Common myeloid progenitor, CD34-positive (primary cell): Measurements from ENCODE around the gene PPIL1.

Experiments used
- CTCF ChIA-PET: fragments of 350-600 bp; sonication (Branson Sonifier 250); formaldehyde crosslinking; loops from one replicate; lab custom pipeline; 2021; ENCODE audit warnings: antibody characterized with exemption; lab: Charles Lee
- POLR2A ChIA-PET: fragments of 350-600 bp; sonication (Branson Sonifier 250); formaldehyde crosslinking; loops from one replicate; lab custom pipeline; 2021; ENCODE audit warnings: antibody characterized with exemption; lab: Charles Lee
- DNase-seq, 3 donors: peaks; one replicate each; pipeline versions ENCODE4 v3.0.0 to v3.0.0-alpha.2; 2013
- H3K27ac ChIP-seq, 2 experiments: 1 replicate in 1 of 2; 2 replicates in 1 of 2; pipeline ENCODE4 v1.7.0; 2013; ENCODE audit warnings: inconsistent platforms in 2 of 2, low read length in 2 of 2, mild to moderate bottlenecking in 2 of 2, low read depth in 1 of 2, moderate library complexity in 1 of 2; ENCODE audit not compliant: severe bottlenecking in 2 of 2, insufficient read depth in 1 of 2, poor library complexity in 1 of 2
- H3K27me3 ChIP-seq, 5 experiments: replicated peaks in 2 of 5; 1 replicate in 3 of 5; 2 replicates in 2 of 5; pipeline versions ENCODE4 v1.6.1 to v1.7.0; 2013; ENCODE audit warnings: low read length in 4 of 5, mild to moderate bottlenecking in 2 of 5, moderate library complexity in 2 of 5, inconsistent platforms in 1 of 5; ENCODE audit not compliant: insufficient read depth in 5 of 5, control insufficient read depth in 4 of 5
- H3K36me3 ChIP-seq, 4 experiments: 1 replicate in 2 of 4; 2 replicates in 2 of 4; pipeline versions ENCODE4 v1.6.1 to v1.7.0; 2013; ENCODE audit warnings: low read length in 3 of 4, control low read depth in 1 of 4, mild to moderate bottlenecking in 1 of 4; ENCODE audit not compliant: control insufficient read depth in 4 of 4, insufficient read depth in 4 of 4
- H3K4me1 ChIP-seq, 4 experiments: 1 replicate in 3 of 4; 2 replicates in 1 of 4; pipeline versions ENCODE4 v1.6.1 to v1.7.1; 2013; ENCODE audit warnings: low read length in 3 of 4, mild to moderate bottlenecking in 3 of 4, control low read depth in 1 of 4, inconsistent platforms in 1 of 4, moderate library complexity in 1 of 4; ENCODE audit not compliant: control insufficient read depth in 4 of 4, insufficient read depth in 4 of 4; ENCODE audit errors: control extremely low read depth in 1 of 4
- H3K4me3 ChIP-seq, 7 experiments: 1 replicate in 4 of 7; 2 replicates in 3 of 7; pipeline versions ENCODE4 v1.5.1 to v1.7.0; 2013; ENCODE audit warnings: mild to moderate bottlenecking in 7 of 7, low read length in 6 of 7, moderate library complexity in 6 of 7, inconsistent platforms in 2 of 7, low read depth in 2 of 7, control low read depth in 1 of 7; ENCODE audit not compliant: insufficient read depth in 4 of 7, control insufficient read depth in 1 of 7; ENCODE audit errors: extremely low read depth in 1 of 7
- H3K9me3 ChIP-seq, 5 experiments: 1 replicate in 4 of 5; 2 replicates in 1 of 5; pipeline versions ENCODE4 v1.6.1 to v1.7.1; 2013; ENCODE audit warnings: low read length in 4 of 5, mild to moderate bottlenecking in 2 of 5, inconsistent platforms in 1 of 5, low read depth in 1 of 5, moderate library complexity in 1 of 5; ENCODE audit not compliant: control insufficient read depth in 4 of 5, insufficient read depth in 2 of 5; ENCODE audit errors: control extremely low read depth in 1 of 5
- whole genome bisulfite sequencing: methylation state at CpG from one replicate; pipeline ENCODE4 v1.1.5; 2013; ENCODE audit not compliant: insufficient coverage; 5-methylcytosine and 5-hydroxymethylcytosine counted together

Gene PPIL1

DNA sequence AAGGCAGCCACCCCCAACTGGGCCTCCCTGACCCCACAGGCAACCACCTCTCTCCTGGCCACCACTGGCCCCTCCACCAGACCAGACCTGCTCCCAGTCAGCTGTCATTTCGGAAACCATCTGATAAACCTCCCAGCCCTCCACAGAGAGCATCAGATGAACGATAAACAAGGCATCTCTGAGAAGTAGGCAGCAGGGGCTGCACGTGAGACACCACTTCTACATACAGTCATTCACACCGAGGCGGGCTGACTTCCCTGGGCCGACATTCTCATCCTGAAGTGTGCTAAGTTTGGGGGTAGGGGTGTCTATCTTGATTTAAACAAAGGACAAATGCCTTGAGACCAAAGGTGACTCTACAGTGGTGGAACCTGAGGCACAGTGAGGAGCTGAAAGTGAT is 49.2 kb downstream of the PPIL1 start:
- Histone ChIP-seq H3K4me3 (no peak overlapping the region), H3K27ac (no peak overlapping the region), H3K4me1 (peaks cover 2 to 45% (median 29%) of the 10 kb centered on the region in 4 experiments), H3K9me3 (no peaks in the 10 kb centered on the region), H3K36me3 (no peaks in the 10 kb centered on the region), H3K27me3 (peaks cover 0 to 2% (median 0%) of the 10 kb centered on the region in 5 experiments)
- 100% methylated on average over 1 of the region's 6 CpGs for WGBS
- ChIA-PET CTCF (interaction anchor here (0.7 to 14.0 kb wide), 7 partner anchors 10 to 58 kb away, joined by 3 to 128 read pairs (median 4); no protein-coding TSS in a partner anchor), POLR2A (no interaction called here)
- DNase-seq, result no peak

DNA sequence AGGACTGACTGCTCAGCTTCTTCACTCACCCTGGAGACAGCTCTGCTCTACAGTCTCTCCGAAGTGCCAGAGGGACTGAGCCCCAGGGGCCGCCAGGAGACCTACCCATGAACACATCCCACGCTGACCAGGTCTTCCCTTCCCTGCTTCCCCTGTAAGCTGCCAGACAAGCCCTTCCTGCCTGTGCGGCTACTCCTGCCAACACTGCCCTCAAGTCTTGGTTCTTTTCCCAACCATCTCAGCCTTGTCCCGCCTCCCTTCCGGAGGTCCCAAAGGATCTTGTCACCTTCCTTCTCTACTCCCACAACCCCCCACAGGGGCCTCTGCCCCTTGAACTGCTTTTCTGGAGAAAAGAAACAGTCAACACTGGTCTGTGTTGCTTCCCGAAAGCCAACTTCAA is 50.4 kb downstream of the PPIL1 start:
- POLR2A ChIA-PET, result no interaction called here
- Histone ChIP-seq H3K4me1 (peaks cover 2 to 45% (median 29%) of the 10 kb centered on the region in 4 experiments), H3K27ac (no peak overlapping the region), H3K9me3 (no peaks in the 10 kb centered on the region), H3K27me3 (peaks cover 0 to 2% (median 0%) of the 10 kb centered on the region in 5 experiments), H3K4me3 (no peak overlapping the region), H3K36me3 (no peaks in the 10 kb centered on the region)
- WGBS, result 92% methylated on average over 6 of the region's 7 CpGs
- CTCF ChIA-PET, result interaction anchor here (0.8 to 1.1 kb wide), 3 partner anchors 11 to 28 kb away, joined by 3 to 4 read pairs (median 3); no protein-coding TSS in a partner anchor
- no peak for DNase-seq

DNA sequence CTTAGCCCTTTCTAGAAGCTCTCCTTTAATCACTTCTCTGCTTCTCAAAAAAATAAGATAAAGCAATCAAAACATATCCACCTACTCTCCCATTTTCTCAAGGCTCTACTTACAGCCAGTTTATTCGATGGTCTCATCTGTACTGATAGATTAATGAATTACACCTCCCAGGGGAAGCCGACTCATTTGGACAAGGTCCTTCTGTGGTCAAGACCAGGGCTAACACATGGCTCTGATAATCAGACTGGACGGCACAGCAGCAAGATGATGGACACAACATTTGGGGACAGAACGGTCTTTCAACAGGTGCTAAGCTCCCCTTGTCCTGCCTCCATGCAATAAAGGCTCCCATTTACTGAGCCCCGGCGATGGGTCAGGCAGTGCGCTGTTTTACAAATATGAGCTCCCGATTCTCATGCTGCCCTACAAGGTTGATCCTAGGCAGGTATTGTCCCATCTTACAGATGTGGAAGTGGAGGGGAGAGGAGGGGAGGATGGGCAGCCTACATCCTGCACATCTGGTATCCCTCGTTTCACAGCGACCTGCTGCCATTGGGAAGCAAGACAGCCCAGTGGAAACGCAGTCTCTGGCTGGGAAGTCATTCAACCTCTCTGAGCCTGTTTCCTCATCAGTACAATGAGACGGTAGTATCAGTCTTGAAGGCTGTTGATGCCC is 51.0 kb downstream of the PPIL1 start:
- Histone ChIP-seq H3K9me3 (no peaks in the 10 kb centered on the region), H3K27me3 (peaks cover 0 to 2% (median 0%) of the 10 kb centered on the region in 5 experiments), H3K4me3 (no peak overlapping the region), H3K36me3 (no peaks in the 10 kb centered on the region), H3K27ac (no peak overlapping the region), H3K4me1 (peaks cover 2 to 40% (median 24%) of the 10 kb centered on the region in 4 experiments)
- CTCF ChIA-PET, result interaction anchor here (0.9 to 1.6 kb wide), 2 partner anchors 12 to 28 kb away, joined by 3 to 6 read pairs; no protein-coding TSS in a partner anchor
- 96% methylated on average over 12 of the region's 12 CpGs for WGBS
- DNase-seq, result no peak
- POLR2A ChIA-PET, result no interaction called here

DNA sequence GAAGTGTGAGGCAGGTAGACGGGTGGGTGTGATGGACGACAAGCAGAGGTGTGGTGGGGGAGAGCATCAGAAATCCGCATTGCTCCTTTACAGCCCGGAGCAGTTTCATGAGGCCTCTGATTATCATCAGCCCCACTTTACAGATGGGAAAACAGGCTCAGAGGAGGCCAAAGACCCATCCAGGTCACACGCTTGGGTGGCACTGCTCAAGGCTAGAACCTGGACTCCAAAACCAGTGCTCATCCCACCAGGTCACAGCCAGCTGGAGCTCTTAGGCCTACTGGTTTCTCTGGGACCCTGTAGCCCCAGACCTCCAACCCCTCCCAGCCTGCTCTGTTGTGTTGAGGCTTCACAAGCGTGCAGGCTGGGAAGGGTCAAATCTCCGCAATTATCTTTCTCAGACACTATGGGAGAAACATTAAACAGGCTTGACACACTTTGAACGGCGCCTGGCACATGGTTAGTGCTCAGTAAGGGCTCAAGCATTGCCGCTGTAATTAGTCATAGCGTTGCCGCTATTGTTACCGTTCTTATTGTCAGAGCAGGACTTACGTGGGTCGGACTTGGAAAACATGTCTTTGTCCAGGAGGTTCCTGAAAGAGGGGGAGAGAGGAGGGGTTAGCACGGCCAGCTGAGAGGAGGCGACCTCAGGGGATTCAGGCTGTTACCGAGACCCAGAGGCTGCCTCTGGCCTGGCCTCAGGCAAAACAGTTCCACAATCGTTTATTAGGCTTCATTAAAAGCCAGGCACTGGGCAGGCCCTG is 51.9 kb downstream of the PPIL1 start:
- no peak overlapping the region for H3K27ac ChIP-seq
- no peak for DNase-seq
- peaks cover 0 to 2% (median 0%) of the 10 kb centered on the region in 5 experiments for H3K27me3 ChIP-seq
- no peaks in the 10 kb centered on the region for H3K36me3 ChIP-seq
- ChIA-PET CTCF (interaction anchor here (1.6 kb wide), 1 partner anchor 11 kb away, joined by 6 read pairs; no protein-coding TSS in a partner anchor), POLR2A (no interaction called here)
- H3K9me3 ChIP-seq, result no peaks in the 10 kb centered on the region
- WGBS, result 95% methylated on average over 18 of the region's 19 CpGs
- H3K4me3 ChIP-seq, result no peak overlapping the region
- H3K4me1 ChIP-seq, result peaks cover 0 to 31% (median 15%) of the 10 kb centered on the region in 4 experiments

DNA sequence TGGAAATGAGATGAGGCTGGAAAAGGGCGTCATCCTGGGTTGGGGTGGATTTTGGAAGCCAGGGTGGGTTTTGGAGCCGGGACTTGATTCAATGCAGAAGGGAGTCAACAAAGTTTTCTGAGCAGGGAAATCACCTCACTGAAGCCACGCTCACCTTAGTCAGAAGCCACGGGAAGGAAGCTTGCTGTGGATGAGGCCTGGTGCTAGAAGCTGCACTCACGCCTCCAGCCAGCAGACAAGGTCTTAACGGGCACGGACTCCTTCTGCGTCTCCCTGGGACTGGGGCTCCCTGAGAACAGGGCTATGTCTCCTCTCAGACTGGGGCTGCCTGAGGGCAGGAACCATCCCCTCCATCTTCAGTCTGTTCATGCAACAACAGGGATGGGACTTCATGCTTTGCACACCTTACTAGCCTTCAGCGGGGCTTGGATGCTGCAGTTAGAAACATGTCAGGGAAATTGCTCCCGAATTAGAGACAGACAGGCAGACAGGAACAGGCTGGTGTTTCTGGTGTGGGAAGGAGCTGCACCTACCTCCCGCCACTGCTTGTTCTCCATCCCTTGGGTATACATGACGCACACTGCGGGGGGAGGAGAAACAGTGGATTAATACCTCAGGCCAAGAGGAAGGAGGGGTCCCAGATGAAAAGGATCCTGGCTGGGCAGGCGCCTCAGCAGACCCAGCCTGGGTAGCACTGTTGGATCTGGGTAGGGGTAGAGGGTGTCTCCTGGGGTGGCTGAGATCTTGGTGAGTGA is 52.8 kb downstream of the PPIL1 start:
- Histone ChIP-seq H3K27ac (peak overlapping the region in 1 of 2 experiments; percentile 71), H3K4me1 (peaks cover 0 to 22% (median 6%) of the 10 kb centered on the region in 4 experiments), H3K9me3 (no peaks in the 10 kb centered on the region), H3K36me3 (no peaks in the 10 kb centered on the region), H3K27me3 (peaks cover 0 to 2% (median 0%) of the 10 kb centered on the region in 5 experiments), H3K4me3 (no peak overlapping the region)
- ChIA-PET POLR2A (no interaction called here), CTCF (interaction anchor here (1.6 kb wide), 1 partner anchor 10 kb away, joined by 6 read pairs; no protein-coding TSS in a partner anchor)
- WGBS, result 89% methylated on average over 14 of the region's 14 CpGs
- peak in 1 of 3 donors; percentile 25 for DNase-seq

DNA sequence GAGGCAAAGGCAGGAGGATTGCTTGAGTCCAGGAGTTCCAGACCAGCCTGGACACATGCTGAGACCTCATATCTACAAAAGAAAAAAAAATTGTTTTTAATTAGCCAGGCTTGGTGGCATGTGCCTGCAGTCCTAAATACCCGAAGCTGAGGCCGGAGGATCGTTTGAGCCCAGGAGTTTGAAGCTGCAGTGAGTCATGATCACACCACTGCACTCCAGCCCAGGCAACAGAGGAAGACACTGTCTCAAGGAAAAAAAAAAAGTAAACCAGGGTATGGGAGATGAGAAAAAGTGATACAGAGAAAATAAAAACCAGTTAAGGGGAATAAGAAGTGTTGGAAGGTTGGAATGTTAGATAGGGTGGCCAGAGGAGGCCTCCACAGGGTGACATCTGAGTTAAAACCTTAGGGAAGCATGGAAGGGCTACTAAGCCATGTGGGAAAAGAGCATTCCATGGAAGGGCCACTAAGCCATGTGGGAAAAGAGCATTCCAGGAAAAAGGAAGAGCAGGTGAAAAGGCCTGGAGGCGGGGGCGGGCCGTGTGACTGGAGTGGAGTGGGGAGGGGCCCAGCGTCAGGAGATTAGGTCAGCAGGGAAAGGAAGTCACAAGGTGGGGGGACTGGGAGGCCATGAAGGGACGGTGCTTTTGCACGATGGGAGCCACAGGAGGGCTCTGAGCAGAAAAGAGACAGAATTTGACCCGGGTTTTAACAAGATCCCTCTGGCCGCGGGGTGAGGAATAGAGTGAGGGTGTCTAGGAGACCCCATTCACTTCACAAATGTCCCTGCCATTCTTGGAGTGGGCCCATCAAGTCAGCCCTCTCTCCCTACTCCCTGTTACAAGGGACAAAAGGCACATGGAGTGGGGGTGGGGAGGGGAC is 53.7 kb downstream of the PPIL1 start:
- peak in 1 of 3 donors; percentile 15 for DNase-seq
- CTCF ChIA-PET, result interaction anchor here (1.2 kb wide), 1 partner anchor 62 kb away, joined by 4 read pairs; no protein-coding TSS in a partner anchor

More for the DNA sequence above, 53.7 kb downstream of the PPIL1 start:
- peaks cover 0 to 2% (median 0%) of the 10 kb centered on the region in 5 experiments for H3K27me3 ChIP-seq
- peak overlapping the region in 1 of 2 experiments; percentile 71 for H3K27ac ChIP-seq
- POLR2A ChIA-PET, result no interaction called here
- WGBS, result 94% methylated on average over 10 of the region's 12 CpGs
- H3K4me3 ChIP-seq, result no peak overlapping the region
- H3K4me1 ChIP-seq, result peaks cover 0 to 15% (median 5%) of the 10 kb centered on the region in 4 experiments
- H3K9me3 ChIP-seq, result no peaks in the 10 kb centered on the region
- no peaks in the 10 kb centered on the region for H3K36me3 ChIP-seq
